ENCODE measurements around the gene TANGO6. TPM values are rescaled to one million over a fixed set of nuclear protein-coding genes. Genes with fewer than 3 reads are reported as not detected.

Gene TANGO6
- total and polyA plus RNA-seq, 2 donors from 2014 or later = 4.5 to 20.6 TPM

DNA sequence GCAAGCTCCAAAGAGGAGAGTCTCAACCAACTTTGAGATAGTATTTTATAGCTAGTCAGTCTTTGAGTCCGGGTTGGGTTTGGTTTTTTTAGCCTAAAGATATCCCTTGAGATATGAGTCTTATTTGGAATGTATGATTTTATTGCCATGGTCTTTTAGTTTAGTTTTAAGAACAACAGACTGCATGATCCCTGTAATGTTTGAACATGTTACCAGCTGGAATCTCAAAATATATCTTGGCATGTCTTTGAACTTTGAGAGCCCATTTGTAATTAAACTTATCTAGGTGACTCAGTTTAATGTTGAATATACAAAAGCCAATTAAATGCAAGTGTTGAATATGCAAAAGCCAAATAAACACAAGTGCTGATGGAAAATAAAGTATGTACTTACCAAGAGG lies 100.6 kb downstream of the TANGO6 start:
- Histone ChIP-seq H3K27ac (ENCODE audit: low read depth in 2 of 2, low read length in 2 of 2) (no peak overlapping the region), H3K4me1 (ENCODE audit: control insufficient read depth in 2 of 3, insufficient read depth in 2 of 3, low read depth in 1 of 3, low read length in 3 of 3) (no peaks in the 10 kb centered on the region), H3K4me3 (ENCODE audit: low read length in 3 of 3) (no peak overlapping the region), H3K9me3 (ENCODE audit: control insufficient read depth in 2 of 3, insufficient read depth in 1 of 3, low read length in 3 of 3) (no peaks in the 10 kb centered on the region), H3K27me3 (ENCODE audit: control insufficient read depth, insufficient read depth, low read length) (no peaks in the 10 kb centered on the region), H3K36me3 (ENCODE audit: control insufficient read depth in 2 of 3, insufficient read depth in 3 of 3, low read length in 3 of 3) (no peaks in the 10 kb centered on the region), H3K9ac (ENCODE audit: low read length in 3 of 3) (no peak overlapping the region)
- intact Hi-C loops (cut with DNase I) = no loop called here
- TF ChIP-seq, protein P1, sequence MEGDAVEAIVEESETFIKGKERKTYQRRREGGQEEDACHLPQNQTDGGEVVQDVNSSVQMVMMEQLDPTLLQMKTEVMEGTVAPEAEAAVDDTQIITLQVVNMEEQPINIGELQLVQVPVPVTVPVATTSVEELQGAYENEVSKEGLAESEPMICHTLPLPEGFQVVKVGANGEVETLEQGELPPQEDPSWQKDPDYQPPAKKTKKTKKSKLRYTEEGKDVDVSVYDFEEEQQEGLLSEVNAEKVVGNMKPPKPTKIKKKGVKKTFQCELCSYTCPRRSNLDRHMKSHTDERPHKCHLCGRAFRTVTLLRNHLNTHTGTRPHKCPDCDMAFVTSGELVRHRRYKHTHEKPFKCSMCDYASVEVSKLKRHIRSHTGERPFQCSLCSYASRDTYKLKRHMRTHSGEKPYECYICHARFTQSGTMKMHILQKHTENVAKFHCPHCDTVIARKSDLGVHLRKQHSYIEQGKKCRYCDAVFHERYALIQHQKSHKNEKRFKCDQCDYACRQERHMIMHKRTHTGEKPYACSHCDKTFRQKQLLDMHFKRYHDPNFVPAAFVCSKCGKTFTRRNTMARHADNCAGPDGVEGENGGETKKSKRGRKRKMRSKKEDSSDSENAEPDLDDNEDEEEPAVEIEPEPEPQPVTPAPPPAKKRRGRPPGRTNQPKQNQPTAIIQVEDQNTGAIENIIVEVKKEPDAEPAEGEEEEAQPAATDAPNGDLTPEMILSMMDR (IDR thresholded peaks at IDR 0.05; ENCODE audit: borderline replicate concordance, extremely low read depth, insufficient read depth) = no peak
- FAIRE-seq = no peak
- DNase-seq = peak in 2 of 5 donors; percentile 36 to 64

DNA sequence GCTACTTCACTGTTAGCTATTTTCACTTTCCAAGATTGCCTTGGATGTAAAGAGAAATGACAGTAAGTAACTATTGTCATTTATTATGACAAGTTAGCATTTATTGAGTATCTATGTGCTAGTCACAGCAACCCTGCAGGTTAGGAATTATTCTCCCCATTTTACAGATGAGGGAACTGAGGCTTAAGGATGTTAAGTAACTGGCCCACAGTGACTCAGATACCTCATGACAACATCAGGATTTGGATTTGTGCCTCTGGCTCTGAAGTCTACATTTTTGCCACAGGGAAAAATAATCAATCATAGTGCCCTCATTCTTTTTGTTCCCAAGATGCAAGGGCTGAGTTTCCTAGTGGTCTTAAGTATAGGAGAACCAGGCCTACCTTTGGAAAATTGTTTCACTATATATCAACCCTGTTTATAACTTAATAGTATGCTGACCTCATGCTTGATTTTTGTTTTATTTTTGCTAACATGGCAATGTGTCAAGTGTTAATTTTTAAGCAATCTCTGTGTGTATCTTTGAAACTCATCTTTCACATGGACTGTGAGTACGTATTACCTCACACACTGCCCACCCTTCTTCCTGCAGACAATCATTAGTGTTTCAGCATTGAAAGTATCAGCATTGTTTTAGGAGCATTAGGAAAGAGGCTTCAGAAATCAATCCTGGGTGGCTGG lies 105.0 kb downstream of the TANGO6 start:
- no peaks in the 10 kb centered on the region for H3K27me3 ChIP-seq (ENCODE audit: control insufficient read depth, insufficient read depth, low read length)
- TF ChIP-seq, protein P1 (IDR thresholded peaks at IDR 0.05; ENCODE audit: borderline replicate concordance, extremely low read depth, insufficient read depth) = no peak
- DNase-seq (no peak), FAIRE-seq (no peak)
- no peak overlapping the region for H3K9ac ChIP-seq (ENCODE audit: low read length in 3 of 3)
- intact Hi-C loops (cut with DNase I) = no loop called here
- no peaks in the 10 kb centered on the region for H3K36me3 ChIP-seq (ENCODE audit: control insufficient read depth in 2 of 3, insufficient read depth in 3 of 3, low read length in 3 of 3)
- no peak overlapping the region for H3K4me3 ChIP-seq (ENCODE audit: low read length in 3 of 3)
- no peaks in the 10 kb centered on the region for H3K9me3 ChIP-seq (ENCODE audit: control insufficient read depth in 2 of 3, insufficient read depth in 1 of 3, low read length in 3 of 3)
- H3K27ac ChIP-seq (ENCODE audit: low read depth in 2 of 2, low read length in 2 of 2) = no peak overlapping the region
- no peaks in the 10 kb centered on the region for H3K4me1 ChIP-seq (ENCODE audit: control insufficient read depth in 2 of 3, insufficient read depth in 2 of 3, low read depth in 1 of 3, low read length in 3 of 3)

DNA sequence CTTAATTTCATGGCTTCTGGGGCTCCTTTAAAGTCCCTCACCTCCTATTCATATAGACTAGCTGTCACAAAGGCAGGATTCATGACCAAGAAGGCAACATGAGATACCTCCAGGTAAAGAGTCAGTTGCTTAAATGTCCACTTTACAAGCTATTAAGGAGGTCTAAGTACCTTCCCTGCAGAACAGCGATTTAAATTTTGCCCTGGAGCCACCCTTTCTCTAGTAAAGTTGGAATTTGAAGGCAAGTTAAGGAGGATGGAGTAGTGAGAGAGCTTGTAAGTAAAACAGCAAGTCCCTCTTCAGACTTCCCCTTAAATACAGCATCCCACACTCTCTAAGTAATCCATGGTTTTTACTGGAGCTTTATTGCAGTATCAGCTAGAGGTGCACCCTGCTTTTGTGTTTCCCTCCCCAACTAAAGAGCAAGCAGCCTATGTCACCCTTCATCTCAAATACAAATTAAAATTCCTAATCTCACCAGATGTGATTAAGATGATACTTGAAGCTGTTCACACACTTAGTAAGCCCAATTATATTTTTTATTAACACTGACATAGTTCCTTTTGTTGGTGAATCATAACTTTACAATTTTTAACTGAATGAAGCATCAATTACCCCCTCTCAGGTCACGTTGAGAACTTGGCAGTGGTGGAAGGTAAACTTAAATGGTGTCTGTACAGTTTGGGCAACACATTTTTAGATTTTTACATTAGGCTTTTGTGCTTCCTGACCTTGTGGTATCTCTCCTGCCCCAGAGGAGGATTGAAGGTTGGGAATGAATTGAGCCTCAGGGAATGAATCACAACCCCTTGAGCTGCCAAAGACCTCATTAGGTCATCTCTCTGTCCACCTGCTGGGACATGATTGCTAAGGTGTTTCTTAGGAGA lies 108.9 kb downstream of the TANGO6 start:
- Histone ChIP-seq H3K27ac (ENCODE audit: low read depth in 2 of 2, low read length in 2 of 2) (no peak overlapping the region), H3K4me3 (ENCODE audit: low read length in 3 of 3) (no peak overlapping the region), H3K9ac (ENCODE audit: low read length in 3 of 3) (no peak overlapping the region), H3K9me3 (ENCODE audit: control insufficient read depth in 2 of 3, insufficient read depth in 1 of 3, low read length in 3 of 3) (no peaks in the 10 kb centered on the region), H3K4me1 (ENCODE audit: control insufficient read depth in 2 of 3, insufficient read depth in 2 of 3, low read depth in 1 of 3, low read length in 3 of 3) (no peaks in the 10 kb centered on the region), H3K27me3 (ENCODE audit: control insufficient read depth, insufficient read depth, low read length) (no peaks in the 10 kb centered on the region), H3K36me3 (ENCODE audit: control insufficient read depth in 2 of 3, insufficient read depth in 3 of 3, low read length in 3 of 3) (no peaks in the 10 kb centered on the region)
- intact Hi-C loops (cut with DNase I) = no loop called here
- DNase-seq (no peak), FAIRE-seq (no peak)
- TF ChIP-seq, protein P1 (IDR thresholded peaks at IDR 0.05; ENCODE audit: borderline replicate concordance, extremely low read depth, insufficient read depth) = no peak
